ENCODE data around the gene NLK.
"Not testable (repeated sequence)": the region's sequence is repeated elsewhere in the genome, so short reads cannot be mapped to it uniquely, and the experiment has no call there.

Gene NLK

GRCh38 chr17:28160610-28161009, 118.1 kb downstream of the NLK start:
- no peak for DNase-seq

GRCh38 chr17:28161311-28161710, 118.8 kb downstream of the NLK start:
- DNase-seq: no peak

GRCh38 chr17:28166478-28166877, 124.0 kb downstream of the NLK start:
- no peak for DNase-seq

- DNase-seq: no peak
Observed at GRCh38 chr17:28169621-28170349, 127.3 kb downstream of the NLK start.

- DNase-seq: no peak
Observed at GRCh38 chr17:28170771-28171170, 128.3 kb downstream of the NLK start.

- no peak for DNase-seq
Observed at GRCh38 chr17:28173031-28173561, 130.6 kb downstream of the NLK start.

GRCh38 chr17:28173801-28174200, 131.3 kb downstream of the NLK start:
- no peak for DNase-seq

GRCh38 chr17:28174352-28175046, 132.0 kb downstream of the NLK start:
- no peak for DNase-seq

GRCh38 chr17:28177351-28177750, 134.9 kb downstream of the NLK start:
- peak; percentile 25 for DNase-seq

GRCh38 chr17:28178800-28179199, 136.3 kb downstream of the NLK start:
- no peak for DNase-seq

GRCh38 chr17:28180449-28180848, 138.0 kb downstream of the NLK start:
- peak; percentile 21 for DNase-seq

GRCh38 chr17:28181568-28181967, 139.1 kb downstream of the NLK start:
- no peak for DNase-seq

GRCh38 chr17:28182559-28182958, 140.1 kb downstream of the NLK start:
- no peak for DNase-seq

GRCh38 chr17:28185658-28186057, 143.2 kb downstream of the NLK start:
- no peak for DNase-seq

GRCh38 chr17:28186472-28186871, 144.0 kb downstream of the NLK start:
- DNase-seq: not testable (repeated sequence)

GRCh38 chr17:28187931-28188330, 145.5 kb downstream of the NLK start:
- no peak for DNase-seq

- no peak for DNase-seq
Observed at GRCh38 chr17:28188841-28189263, 146.4 kb downstream of the NLK start.

- no peak for DNase-seq
Observed at GRCh38 chr17:28189667-28190066, 147.2 kb downstream of the NLK start.

GRCh38 chr17:28191018-28191417, 148.5 kb downstream of the NLK start:
- no peak for DNase-seq

- DNase-seq: no peak
Observed at GRCh38 chr17:28193241-28193640, 150.8 kb downstream of the NLK start.

GRCh38 chr17:28194382-28194781, 151.9 kb downstream of the NLK start:
- DNase-seq: no peak

- DNase-seq: no peak
Observed at GRCh38 chr17:28196636-28197035, 154.2 kb downstream of the NLK start.

- no peak for DNase-seq
Observed at GRCh38 chr17:28199115-28199514, 156.6 kb downstream of the NLK start.

GRCh38 chr17:28199728-28200127, 157.3 kb downstream of the NLK start:
- DNase-seq: no peak
